NCI-H69 (cell line): ENCODE data around the gene POGZ.

Experiments
- DNase-seq: peaks from one replicate; lab custom pipeline; 2025; lab: John Stamatoyannopoulos, UW

POGZ gene

DNA sequence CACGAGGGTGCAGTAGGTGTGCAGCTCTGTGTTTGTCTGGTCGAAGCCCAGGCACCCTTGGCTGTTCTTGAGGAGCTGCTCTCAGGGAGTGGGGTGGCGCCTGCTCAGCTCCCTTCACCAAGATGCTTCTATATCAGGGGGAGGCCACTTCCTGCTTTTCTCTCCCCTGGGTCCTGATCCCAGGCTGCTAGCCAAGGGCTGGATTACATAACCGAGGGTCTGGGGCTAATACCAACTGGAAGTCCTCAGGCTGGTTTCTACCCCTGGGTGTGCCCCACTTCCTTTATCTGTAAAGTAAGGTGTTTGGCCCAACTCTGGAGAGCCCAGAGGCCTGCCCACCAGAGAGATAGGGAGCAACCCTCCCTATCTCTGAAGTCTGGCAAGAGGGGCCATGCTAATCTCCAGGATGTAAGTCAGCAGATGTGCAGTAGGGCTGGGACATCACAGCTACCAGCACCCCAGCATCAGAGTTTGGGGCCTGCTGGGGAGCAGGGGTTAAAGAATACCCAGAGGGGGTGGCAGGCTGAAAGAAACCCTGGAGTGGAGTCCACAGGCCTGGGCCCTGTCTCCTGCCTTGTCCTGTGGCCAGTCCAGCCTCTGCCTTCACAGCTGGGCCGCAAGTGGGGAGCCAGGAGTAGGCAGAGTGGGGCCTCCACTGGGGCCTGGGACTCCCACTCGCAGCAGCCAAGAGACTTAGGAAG, 88.9 kb downstream of the POGZ start:
- peak; percentile 53 for DNase-seq

DNA sequence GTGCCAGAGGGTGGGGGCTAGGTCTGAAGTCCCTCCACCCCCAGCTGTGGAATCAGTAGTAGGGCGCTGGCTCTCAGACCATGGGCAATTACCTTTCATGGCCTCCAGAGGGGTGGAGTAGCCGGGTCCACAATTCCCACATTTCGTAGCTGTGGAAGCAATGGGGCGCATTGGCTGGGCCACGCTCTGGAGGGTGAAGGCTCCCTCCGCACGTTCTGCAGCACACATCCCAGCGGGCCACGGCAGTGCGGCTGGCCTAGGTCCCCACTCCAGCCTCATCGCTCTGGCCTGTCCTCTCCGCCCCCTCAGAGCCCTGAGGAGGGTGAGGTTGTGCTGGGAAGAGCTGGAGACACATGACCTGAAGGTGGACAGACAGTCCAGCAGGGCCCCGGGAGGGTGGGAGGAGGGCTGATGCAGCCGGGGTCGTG, 89.7 kb downstream of the POGZ start:
- DNase-seq, result no peak

DNA sequence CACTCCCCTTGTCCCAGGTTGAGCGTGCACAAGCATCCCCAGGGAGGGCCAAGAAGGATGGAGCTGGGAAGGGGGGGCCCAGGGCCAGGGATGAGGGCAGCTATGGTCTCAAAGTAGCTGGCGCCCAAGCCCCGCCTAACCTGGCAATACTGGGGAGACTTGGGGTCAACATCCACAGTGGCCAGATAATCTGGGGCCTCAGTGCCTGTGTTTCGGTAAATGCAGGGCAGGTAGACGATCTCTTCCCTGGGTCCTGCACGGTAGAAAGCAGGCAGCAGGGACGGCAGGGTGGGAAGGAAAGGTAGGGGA, 90.0 kb downstream of the POGZ start:
- no peak for DNase-seq

DNA sequence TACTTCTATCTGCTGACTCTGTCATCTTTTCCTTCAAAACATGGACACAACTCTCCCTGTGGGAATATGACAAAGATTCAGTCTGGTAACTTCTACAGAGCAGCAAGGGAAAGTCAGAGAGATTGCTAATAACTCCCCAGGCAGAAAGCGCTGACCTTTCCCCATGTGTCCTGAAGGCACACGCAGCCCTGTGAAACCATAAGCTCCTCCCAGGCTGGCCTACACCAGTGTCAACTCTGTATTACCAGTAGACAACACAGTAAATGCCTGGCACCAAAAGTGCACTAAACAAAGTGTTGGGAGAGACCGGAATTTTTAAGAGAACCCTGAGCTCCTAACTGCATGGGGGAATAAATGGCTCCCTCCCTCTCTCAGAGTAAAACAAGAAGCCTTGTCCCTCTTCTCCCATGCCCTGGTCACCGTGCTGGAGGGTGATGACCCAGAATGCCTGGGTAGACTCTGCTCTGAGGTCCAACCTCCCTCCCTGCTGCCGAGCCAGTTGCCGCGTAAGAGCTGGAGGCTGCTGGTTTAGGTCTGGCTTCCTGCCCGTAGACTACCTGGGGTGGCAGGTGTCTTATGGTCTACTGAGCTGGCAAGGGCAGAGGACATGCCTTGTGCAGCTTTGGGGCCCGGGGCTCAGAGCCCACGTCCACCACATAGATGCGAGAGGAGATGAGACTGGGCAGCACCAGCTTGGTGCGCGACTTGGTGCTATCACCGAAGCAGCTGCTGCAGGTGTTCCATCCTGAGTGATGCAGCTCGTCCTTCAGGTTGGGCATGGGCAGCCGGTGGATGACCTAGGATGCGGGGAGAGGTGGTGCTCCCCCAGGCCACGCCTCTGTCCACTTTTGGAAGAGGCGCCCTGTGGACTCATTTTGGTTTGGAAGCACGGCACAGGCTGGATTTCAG, 90.6 kb downstream of the POGZ start:
- DNase-seq, result peak; percentile 68

DNA sequence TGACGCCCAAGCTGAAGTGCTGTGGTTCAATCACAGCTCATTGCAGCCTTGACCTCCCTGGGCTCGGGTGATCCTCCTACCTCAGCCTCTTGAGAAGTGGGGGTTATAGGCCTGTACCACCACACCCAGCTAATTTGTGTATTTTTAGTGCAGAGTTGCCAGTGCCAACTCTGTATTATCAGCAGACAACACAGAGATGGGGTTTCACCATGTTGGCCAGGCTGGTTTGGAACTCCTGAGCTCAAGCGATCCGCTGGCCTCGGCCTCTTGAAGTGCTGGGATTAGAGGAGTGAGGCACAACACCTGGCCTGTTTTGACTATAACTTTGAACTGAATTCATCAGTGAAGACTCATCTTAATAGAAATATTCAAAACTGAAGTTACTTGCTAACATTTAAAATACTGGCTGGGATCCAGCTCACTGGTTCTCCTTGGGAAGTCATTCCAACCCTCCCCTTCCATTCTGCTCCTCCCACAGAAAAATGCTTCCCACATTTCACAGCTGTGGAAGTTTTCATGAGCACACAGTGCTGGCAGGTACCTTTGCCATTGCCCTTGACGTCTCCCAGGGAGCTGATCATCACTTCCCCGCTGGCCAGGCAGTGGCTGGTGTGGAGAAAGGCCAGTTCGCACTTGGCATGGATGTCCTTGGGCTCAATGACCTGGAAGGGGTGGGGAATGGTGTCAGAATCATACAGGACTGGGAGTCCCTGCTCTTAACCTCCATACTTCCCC, 91.5 kb downstream of the POGZ start:
- no peak for DNase-seq

DNA sequence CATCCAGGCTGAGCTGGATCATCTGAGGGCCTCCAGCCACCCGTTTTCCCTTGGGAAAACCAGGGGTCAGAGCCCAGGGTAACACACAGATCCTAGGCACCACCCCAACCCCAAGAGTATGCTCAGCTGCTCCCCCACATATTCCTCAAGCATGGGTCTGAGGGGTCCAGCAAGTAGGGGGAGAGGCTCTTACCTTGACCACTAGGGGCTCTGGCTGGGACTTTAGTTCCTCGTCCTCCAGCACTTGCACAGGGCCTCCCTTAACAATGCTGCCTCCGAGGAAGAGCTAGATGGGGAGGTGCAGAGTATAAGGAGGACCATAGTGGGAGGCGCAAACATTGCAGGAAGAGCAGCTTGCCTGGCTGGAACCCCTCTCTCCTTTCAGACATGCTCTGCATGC, 94.3 kb downstream of the POGZ start:
- no peak for DNase-seq

DNA sequence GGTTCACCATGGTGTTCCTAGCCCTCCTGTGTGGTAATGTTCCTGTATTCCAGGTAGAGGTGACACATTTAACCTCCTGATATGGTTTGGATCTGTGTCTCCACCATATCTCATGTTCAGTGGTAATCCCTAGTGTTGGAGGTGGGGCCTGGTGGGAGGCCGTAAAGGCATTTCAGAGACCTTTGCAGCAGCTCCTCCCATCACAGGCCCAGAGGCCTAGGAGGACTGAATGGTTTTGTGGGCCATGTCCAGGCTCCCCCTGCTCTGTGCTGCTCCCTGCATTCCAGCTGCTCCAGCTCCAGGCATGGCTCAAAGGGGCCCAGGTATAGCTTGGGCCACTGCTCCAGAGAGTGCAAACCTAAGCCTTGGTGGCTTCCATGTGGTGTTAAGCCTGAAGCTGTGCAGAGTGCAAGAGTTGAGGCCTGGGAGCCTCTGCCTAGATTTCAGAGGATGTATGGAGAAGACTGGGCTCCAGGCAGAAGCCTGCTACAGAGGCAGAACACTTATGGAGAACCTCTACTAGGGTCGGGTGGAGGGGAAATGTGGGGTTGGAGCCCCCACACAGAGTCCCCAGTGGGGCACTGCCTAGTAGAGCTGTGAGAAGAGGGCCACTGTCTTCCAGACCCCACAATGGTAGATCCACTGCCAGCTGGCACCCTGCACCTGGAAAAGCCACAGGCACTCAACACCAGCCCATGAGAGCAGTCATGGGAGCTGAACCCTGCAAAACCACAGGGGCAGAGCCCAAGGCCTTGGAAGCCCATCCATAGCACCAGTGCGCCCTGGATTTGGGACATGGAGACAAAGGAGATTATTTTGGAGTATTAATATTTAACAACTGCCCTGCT, 96.8 kb downstream of the POGZ start:
- DNase-seq, result no peak

DNA sequence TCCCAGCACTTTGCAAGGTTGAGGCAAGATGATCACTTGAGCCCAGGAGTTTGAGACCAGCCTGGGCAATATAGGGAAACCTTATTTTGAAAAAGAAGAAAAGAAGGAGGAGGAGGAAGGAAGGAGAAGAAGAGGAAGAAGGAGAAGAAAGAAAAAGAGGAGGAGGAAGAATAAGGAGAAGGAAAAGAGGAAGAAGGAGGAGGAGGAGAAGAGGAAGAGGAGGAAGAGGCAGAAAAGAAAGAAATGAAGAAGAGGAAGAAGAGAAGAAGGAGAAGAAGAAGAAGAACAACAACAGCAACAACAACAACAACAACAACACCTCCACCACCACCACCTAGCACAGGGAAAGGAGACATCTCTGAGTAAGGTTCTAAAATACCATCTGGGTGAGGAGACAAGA, 97.4 kb downstream of the POGZ start:
- no peak for DNase-seq

DNA sequence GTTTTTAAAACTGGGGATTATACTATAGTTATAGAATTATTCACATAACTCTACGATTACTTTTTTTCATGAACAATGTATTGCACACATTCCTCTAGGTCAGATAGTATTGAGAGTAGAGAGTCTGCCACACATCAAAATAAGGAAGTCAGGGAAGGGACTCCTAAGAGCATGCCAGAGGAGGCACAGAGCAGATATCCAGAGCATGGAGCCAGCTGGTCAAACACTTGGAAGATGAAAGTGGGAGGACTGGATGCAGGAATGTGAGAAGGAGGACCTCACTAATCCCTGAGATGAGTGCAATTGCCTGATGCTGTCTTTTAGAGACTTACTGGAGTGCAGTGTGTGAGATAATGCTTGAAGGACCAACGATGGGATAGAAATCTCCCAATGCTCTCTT, 102.6 kb downstream of the POGZ start:
- no peak for DNase-seq
